ENCODE results near the gene TOM1.
"Not testable (repeated sequence)": the region's sequence is repeated elsewhere in the genome, so short reads cannot be mapped to it uniquely, and the experiment has no call there.

The TOM1 gene

GRCh38 chr22:35384975-35385588, 85.4 kb downstream of the TOM1 start:
- H3K27ac Mint-ChIP-seq, result no peak overlapping the region
- H3K9me3 Mint-ChIP-seq, result no peaks in the 10 kb centered on the region
- no peaks in the 10 kb centered on the region for H3K36me3 Mint-ChIP-seq (ENCODE audit: low read depth)
- peaks cover 24% of the 10 kb centered on the region for H3K27me3 Mint-ChIP-seq (ENCODE audit: low read depth)
- no peak for DNase-seq (ENCODE audit: low spot score)
- peaks cover 8% of the 10 kb centered on the region for H3K4me1 Mint-ChIP-seq (ENCODE audit: low read depth)
- no peak overlapping the region for H3K4me3 Mint-ChIP-seq

GRCh38 chr22:35386670-35387288, 87.1 kb downstream of the TOM1 start:
- no peak for DNase-seq (ENCODE audit: low spot score)
- peaks cover 15% of the 10 kb centered on the region for H3K27me3 Mint-ChIP-seq (ENCODE audit: low read depth)
- H3K4me3 Mint-ChIP-seq, result no peak overlapping the region
- H3K9me3 Mint-ChIP-seq, result no peaks in the 10 kb centered on the region
- H3K27ac Mint-ChIP-seq, result no peak overlapping the region
- H3K36me3 Mint-ChIP-seq (ENCODE audit: low read depth), result no peaks in the 10 kb centered on the region
- H3K4me1 Mint-ChIP-seq (ENCODE audit: low read depth), result peaks cover under 1% of the 10 kb centered on the region

- Mint-ChIP-seq H3K4me1 (ENCODE audit: low read depth) (no peaks in the 10 kb centered on the region), H3K9me3 (no peaks in the 10 kb centered on the region), H3K4me3 (no peak overlapping the region), H3K36me3 (ENCODE audit: low read depth) (no peaks in the 10 kb centered on the region), H3K27ac (no peak overlapping the region), H3K27me3 (ENCODE audit: low read depth) (peaks cover 4% of the 10 kb centered on the region)
- no peak for DNase-seq (ENCODE audit: low spot score)
These were observed 91.2 kb downstream of the TOM1 start for GRCh38 chr22:35390933-35391332.

GRCh38 chr22:35392357-35392756, 92.7 kb downstream of the TOM1 start:
- Mint-ChIP-seq H3K36me3 (ENCODE audit: low read depth) (no peaks in the 10 kb centered on the region), H3K4me1 (ENCODE audit: low read depth) (no peaks in the 10 kb centered on the region), H3K27me3 (ENCODE audit: low read depth) (peaks cover 4% of the 10 kb centered on the region), H3K27ac (no peak overlapping the region), H3K9me3 (no peaks in the 10 kb centered on the region), H3K4me3 (no peak overlapping the region)
- no peak for DNase-seq (ENCODE audit: low spot score)

- no peaks in the 10 kb centered on the region for H3K4me1 Mint-ChIP-seq (ENCODE audit: low read depth)
- peaks cover 4% of the 10 kb centered on the region for H3K27me3 Mint-ChIP-seq (ENCODE audit: low read depth)
- no peaks in the 10 kb centered on the region for H3K9me3 Mint-ChIP-seq
- no peak for DNase-seq (ENCODE audit: low spot score)
- no peak overlapping the region for H3K27ac Mint-ChIP-seq
- H3K4me3 Mint-ChIP-seq, result no peak overlapping the region
- no peaks in the 10 kb centered on the region for H3K36me3 Mint-ChIP-seq (ENCODE audit: low read depth)
These were observed 93.7 kb downstream of the TOM1 start for GRCh38 chr22:35393116-35394010.

GRCh38 chr22:35394011-35394312, 94.3 kb downstream of the TOM1 start:
- no peak for DNase-seq (ENCODE audit: low spot score)

GRCh38 chr22:35394810-35395563, 95.3 kb downstream of the TOM1 start:
- Mint-ChIP-seq H3K9me3 (no peaks in the 10 kb centered on the region), H3K36me3 (ENCODE audit: low read depth) (peaks cover 4% of the 10 kb centered on the region), H3K27me3 (ENCODE audit: low read depth) (no peaks in the 10 kb centered on the region), H3K4me1 (ENCODE audit: low read depth) (no peaks in the 10 kb centered on the region), H3K4me3 (no peak overlapping the region), H3K27ac (no peak overlapping the region)
- DNase-seq (ENCODE audit: low spot score), result no peak

More at GRCh38 chr22:35394011-35394312, 94.3 kb downstream of the TOM1 start:
- Mint-ChIP-seq H3K36me3 (ENCODE audit: low read depth) (no peaks in the 10 kb centered on the region), H3K27me3 (ENCODE audit: low read depth) (peaks cover 4% of the 10 kb centered on the region), H3K9me3 (no peaks in the 10 kb centered on the region), H3K4me3 (no peak overlapping the region), H3K4me1 (ENCODE audit: low read depth) (no peaks in the 10 kb centered on the region), H3K27ac (peak overlapping the region; percentile 21)

- not testable (repeated sequence) for H3K4me3 Mint-ChIP-seq; H3K4me1 Mint-ChIP-seq (ENCODE audit: low read depth); DNase-seq (ENCODE audit: low spot score); H3K27ac Mint-ChIP-seq; H3K27me3 Mint-ChIP-seq (ENCODE audit: low read depth); H3K9me3 Mint-ChIP-seq
- peaks cover 14% of the 10 kb centered on the region for H3K36me3 Mint-ChIP-seq (ENCODE audit: low read depth)
These were observed 96.9 kb downstream of the TOM1 start for GRCh38 chr22:35396622-35397021.

GRCh38 chr22:35397095-35397904, 97.6 kb downstream of the TOM1 start:
- Mint-ChIP-seq H3K4me3 (peak overlapping the region; percentile 34), H3K27me3 (ENCODE audit: low read depth) (no peaks in the 10 kb centered on the region), H3K27ac (no peak overlapping the region), H3K36me3 (ENCODE audit: low read depth) (peaks cover 20% of the 10 kb centered on the region), H3K9me3 (no peaks in the 10 kb centered on the region), H3K4me1 (ENCODE audit: low read depth) (peaks cover 15% of the 10 kb centered on the region)
- DNase-seq (ENCODE audit: low spot score), result no peak
